Esophagus squamous epithelium (tissue), 5 donors: Measurements from ENCODE around the gene MPO. TPM values are rescaled to one million over a fixed set of nuclear protein-coding genes. Genes with fewer than 3 reads are reported as not detected.

ENCODE experiments used
- DNase-seq: peaks from one replicate; lab custom pipeline; 2025; lab: John Stamatoyannopoulos, UW
- H3K27ac ChIP-seq, 4 donors: fragments of 200-600 bp; sonication (generic); one replicate each; pipeline ENCODE4 v1.5.1; 2016 to 2019; ENCODE audit warnings: mild to moderate bottlenecking in 1 of 4
- H3K27me3 ChIP-seq, 4 donors: fragments of 200-600 bp; sonication (generic); 1 replicate in 3 of 4; 2 replicates in 1 of 4; pipeline versions ENCODE4 v1.5.1 to v1.6.0; 2017 to 2021; ENCODE audit warnings: antibody characterized with exemption in 1 of 4
- H3K36me3 ChIP-seq, 3 donors: fragments of 200-600 bp; sonication (generic); one replicate each; pipeline ENCODE4 v1.5.1; 2016 to 2019
- H3K4me1 ChIP-seq, 3 donors: fragments of 200-600 bp; sonication (generic); one replicate each; pipeline ENCODE4 v1.5.1; 2017 to 2019
- H3K4me3 ChIP-seq, 4 donors: fragments of 200-600 bp; sonication (generic); 1 replicate in 3 of 4; 2 replicates in 1 of 4; pipeline ENCODE4 v1.5.1; 2016 to 2019; ENCODE audit warnings: mild to moderate bottlenecking in 2 of 4, moderate library complexity in 1 of 4
- H3K9me3 ChIP-seq, 3 donors: fragments of 200-600 bp; sonication (generic); one replicate each; pipeline ENCODE4 v1.5.1; 2016 to 2019
- POLR2A ChIP-seq, 4 donors: fragments of 450-650 bp; IDR thresholded peaks; one replicate each; pipeline ENCODE4 v1.6.1; 2017; ENCODE audit warnings: antibody characterized with exemption in 4 of 4, mild to moderate bottlenecking in 4 of 4, moderate library complexity in 3 of 4
- WGBS, 2 donors: methylation state at CpG; one replicate each; pipeline ENCODE4 v1.1.5; 2018; 5-methylcytosine and 5-hydroxymethylcytosine counted together
- intact Hi-C: fragments of 100-400 bp; cut with DNase I; formaldehyde crosslinking; loops from one replicate; pipeline ENCODE4 v1.15.0; 2022
- total RNA-seq, 4 donors: library from RNA; depleted of rRNA; stranded (reverse); fragments of >200 nt; gene quantifications; one replicate each; pipeline ENCODE4 v1.1.0, GENCODE V29; 2016
- TF ChIP-seq, protein P1 (sequence below), 6 experiments: fragments of 450-650 bp in 4 of 6; fragments of 200-600 bp in 2 of 6; sonication (generic) in 2 of 6; IDR thresholded peaks; one replicate each; pipeline ENCODE4 v1.5.1; 2016 to 2019; ENCODE audit warnings: antibody characterized with exemption in 6 of 6, mild to moderate bottlenecking in 4 of 6, moderate library complexity in 4 of 6
- donor health status: DM: yes; HTN: yes; CAD: no.

The MPO gene
- total RNA-seq, 4 donors from 2014 or later = not detected

DNA sequence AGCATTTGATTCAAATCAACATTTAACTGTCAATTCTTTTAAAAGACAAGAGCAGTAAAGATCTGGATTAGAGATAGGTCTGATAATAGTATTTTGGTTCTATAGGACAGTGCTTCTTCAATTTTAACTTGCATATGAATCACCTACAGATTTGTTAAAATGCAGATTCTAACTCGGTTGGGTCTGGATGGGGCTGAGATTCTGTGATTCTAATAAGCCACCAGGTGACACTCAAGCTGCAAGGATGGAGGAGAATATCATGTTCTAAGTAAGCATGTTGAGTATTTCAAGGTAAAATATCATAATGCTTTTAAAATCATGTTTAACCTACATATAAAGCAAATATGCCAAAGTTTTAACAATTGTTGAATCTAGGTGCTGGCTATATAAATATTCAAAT lies 32.1 kb upstream of the MPO start:
- peaks cover 0 to 4% (median 0%) of the 10 kb centered on the region in 3 donors for H3K4me1 ChIP-seq
- no peaks in the 10 kb centered on the region for H3K36me3 ChIP-seq
- 33 to 44% methylated on average over 1 of the region's 1 CpG for WGBS, 2 donors
- no peak overlapping the region for H3K27ac ChIP-seq
- intact Hi-C loops = no loop called here
- H3K4me3 ChIP-seq = no peak overlapping the region
- H3K9me3 ChIP-seq = no peaks in the 10 kb centered on the region
- H3K27me3 ChIP-seq = no peaks in the 10 kb centered on the region
- TF ChIP-seq, protein P1, sequence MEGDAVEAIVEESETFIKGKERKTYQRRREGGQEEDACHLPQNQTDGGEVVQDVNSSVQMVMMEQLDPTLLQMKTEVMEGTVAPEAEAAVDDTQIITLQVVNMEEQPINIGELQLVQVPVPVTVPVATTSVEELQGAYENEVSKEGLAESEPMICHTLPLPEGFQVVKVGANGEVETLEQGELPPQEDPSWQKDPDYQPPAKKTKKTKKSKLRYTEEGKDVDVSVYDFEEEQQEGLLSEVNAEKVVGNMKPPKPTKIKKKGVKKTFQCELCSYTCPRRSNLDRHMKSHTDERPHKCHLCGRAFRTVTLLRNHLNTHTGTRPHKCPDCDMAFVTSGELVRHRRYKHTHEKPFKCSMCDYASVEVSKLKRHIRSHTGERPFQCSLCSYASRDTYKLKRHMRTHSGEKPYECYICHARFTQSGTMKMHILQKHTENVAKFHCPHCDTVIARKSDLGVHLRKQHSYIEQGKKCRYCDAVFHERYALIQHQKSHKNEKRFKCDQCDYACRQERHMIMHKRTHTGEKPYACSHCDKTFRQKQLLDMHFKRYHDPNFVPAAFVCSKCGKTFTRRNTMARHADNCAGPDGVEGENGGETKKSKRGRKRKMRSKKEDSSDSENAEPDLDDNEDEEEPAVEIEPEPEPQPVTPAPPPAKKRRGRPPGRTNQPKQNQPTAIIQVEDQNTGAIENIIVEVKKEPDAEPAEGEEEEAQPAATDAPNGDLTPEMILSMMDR (IDR thresholded peaks at IDR 0.05) = peak in 1 of 6 experiments; percentile 17
- TF ChIP-seq POLR2A (IDR thresholded peaks at IDR 0.05) = no peak
- DNase-seq = no peak

DNA sequence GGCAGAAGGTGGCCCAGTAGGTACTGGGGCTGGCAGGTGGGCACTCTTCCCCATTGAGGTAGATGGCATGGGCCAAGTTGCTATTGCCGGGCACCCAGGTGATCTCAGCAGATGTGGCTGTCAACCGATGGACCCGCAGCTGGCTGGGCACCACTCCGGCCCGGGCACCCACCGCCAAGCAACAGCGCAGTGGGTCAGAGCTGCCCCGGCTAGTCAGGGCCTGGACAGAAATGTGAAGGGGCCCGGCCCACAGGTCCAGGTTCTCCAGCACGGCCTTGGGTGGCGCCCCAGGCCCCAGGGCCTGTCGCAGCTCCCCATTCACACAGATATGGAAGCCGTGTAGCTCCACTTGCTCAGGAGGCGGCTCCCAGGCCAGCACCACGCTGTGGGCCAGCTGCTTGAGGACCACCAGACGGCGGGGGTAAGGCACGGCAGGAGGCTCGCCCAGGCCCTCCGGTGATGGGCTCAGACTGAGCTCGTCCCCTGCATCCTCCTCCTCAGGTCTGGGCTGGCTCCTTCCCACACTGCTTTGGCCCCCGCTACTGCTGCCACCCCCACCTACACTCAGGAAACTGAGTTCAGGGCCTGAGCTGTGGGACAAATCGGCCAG lies 31.4 kb upstream of the MPO start:
- Histone ChIP-seq H3K36me3 (no peaks in the 10 kb centered on the region), H3K4me3 (no peak overlapping the region), H3K4me1 (no peaks in the 10 kb centered on the region), H3K9me3 (no peaks in the 10 kb centered on the region), H3K27ac (no peak overlapping the region), H3K27me3 (no peaks in the 10 kb centered on the region)
- no peak for DNase-seq
- 88% methylated on average over 5 of the region's 23 CpGs; no CpG with 5 or more reads in 1 of the 2 donors for WGBS, 2 donors
- intact Hi-C loops = no loop called here
- TF ChIP-seq, protein P1 (IDR thresholded peaks at IDR 0.05) = no peak
- no peak for TF ChIP-seq POLR2A (IDR thresholded peaks at IDR 0.05)

GRCh38 chr17:58311429-58311894 lies 30.7 kb upstream of the MPO start:
- intact Hi-C loops = no loop called here
- H3K9me3 ChIP-seq = no peaks in the 10 kb centered on the region
- no peak overlapping the region for H3K27ac ChIP-seq
- 85 to 100% methylated on average over 1 to 6 of the region's 9 CpGs for WGBS, 2 donors
- no peak for DNase-seq
- H3K27me3 ChIP-seq = no peaks in the 10 kb centered on the region
- no peaks in the 10 kb centered on the region for H3K4me1 ChIP-seq
- H3K4me3 ChIP-seq = no peak overlapping the region
- no peaks in the 10 kb centered on the region for H3K36me3 ChIP-seq
- TF ChIP-seq POLR2A (IDR thresholded peaks at IDR 0.05) = no peak
- TF ChIP-seq, protein P1 (IDR thresholded peaks at IDR 0.05) = no peak

DNA sequence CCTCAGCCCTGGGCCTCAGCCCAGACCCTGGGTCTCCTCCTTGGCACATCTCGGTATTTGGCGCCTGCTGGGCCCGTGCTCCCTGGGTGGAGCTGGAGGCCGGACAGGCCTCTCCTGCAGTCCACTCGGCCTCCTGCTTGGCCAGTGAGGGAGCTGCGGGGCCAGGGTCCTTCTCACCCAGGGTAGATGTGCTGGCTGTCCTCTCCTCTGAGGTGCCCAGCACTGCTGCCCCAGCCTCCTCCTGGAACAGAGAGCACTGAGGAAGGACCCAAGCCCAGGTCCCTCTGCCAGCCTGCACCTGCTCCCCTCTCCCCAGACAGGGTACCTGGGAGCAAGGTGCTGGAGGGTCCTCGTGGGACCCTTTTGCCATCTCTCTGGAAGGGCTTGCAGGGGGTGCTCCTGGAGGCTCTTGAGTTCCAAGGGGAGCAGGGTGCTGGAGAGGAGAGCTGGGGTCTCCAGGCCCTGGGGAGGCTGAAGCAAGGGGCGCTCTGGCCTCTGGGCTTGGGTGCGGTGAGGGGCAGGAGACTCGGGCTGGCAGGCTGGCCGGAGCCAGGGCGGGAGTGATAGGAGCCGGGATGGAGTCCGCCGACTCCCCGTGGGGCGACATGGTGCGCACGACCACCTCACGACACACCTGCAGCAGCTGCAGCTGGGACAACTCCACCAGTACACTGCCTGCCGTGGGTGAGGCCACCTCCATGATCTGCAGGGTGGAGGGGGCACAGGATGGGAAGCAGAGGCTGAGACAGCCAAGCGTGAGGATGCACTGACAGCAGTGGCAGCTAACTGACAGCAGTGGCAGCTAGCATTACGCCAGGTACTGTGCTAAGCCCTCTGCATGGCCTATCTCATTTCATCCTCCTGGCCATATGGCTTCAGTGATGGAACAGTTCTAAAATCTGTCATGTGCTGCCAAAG lies 30.0 kb upstream of the MPO start:
- TF ChIP-seq POLR2A (IDR thresholded peaks at IDR 0.05) = no peak
- Histone ChIP-seq H3K36me3 (no peaks in the 10 kb centered on the region), H3K4me1 (no peaks in the 10 kb centered on the region), H3K4me3 (no peak overlapping the region), H3K27ac (no peak overlapping the region), H3K9me3 (no peaks in the 10 kb centered on the region), H3K27me3 (no peaks in the 10 kb centered on the region)
- 72 to 86% methylated on average over 5 to 14 of the region's 23 CpGs for WGBS, 2 donors
- intact Hi-C loops = no loop called here
- DNase-seq = no peak

DNA sequence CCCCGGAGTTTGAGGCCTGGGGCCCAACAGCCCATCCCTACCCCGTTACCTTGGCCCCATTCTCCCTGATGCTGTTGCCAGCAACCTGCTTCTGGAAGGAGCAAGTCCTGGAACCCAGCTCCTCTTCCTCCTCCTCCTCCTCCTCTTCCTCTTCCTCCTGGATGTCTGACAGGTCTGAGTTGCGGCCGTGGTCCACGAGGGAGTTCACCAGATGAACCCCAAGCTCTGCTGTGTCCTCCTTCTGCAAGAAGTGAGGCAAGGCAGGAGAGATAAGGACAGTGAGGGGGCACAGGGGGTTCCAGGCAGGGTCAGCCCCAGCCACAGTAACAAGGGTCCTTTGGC lies 29.2 kb upstream of the MPO start:
- Histone ChIP-seq H3K9me3 (no peaks in the 10 kb centered on the region), H3K4me3 (no peak overlapping the region), H3K27me3 (no peaks in the 10 kb centered on the region), H3K36me3 (no peaks in the 10 kb centered on the region), H3K27ac (no peak overlapping the region), H3K4me1 (no peaks in the 10 kb centered on the region)
- 69 to 70% methylated on average over 2 to 5 of the region's 5 CpGs for WGBS, 2 donors
- intact Hi-C loops = no loop called here
- TF ChIP-seq, protein P1 (IDR thresholded peaks at IDR 0.05) = no peak
- no peak for TF ChIP-seq POLR2A (IDR thresholded peaks at IDR 0.05)
- no peak for DNase-seq
